GM18867 (cell line): Measurements from ENCODE around the gene SH3TC1.
A peak's percentile ranks its signal among the peaks of the same experiment; 100 is the strongest.

ENCODE experiments used
- ATAC-seq: cut with Tn5 transposase; IDR thresholded peaks from one replicate; pipeline ENCODE4 v1.9.1; 2021; ENCODE audit warnings: mild to moderate bottlenecking, moderate library complexity; ENCODE audit not compliant: unreplicated experiment

Gene SH3TC1

DNA sequence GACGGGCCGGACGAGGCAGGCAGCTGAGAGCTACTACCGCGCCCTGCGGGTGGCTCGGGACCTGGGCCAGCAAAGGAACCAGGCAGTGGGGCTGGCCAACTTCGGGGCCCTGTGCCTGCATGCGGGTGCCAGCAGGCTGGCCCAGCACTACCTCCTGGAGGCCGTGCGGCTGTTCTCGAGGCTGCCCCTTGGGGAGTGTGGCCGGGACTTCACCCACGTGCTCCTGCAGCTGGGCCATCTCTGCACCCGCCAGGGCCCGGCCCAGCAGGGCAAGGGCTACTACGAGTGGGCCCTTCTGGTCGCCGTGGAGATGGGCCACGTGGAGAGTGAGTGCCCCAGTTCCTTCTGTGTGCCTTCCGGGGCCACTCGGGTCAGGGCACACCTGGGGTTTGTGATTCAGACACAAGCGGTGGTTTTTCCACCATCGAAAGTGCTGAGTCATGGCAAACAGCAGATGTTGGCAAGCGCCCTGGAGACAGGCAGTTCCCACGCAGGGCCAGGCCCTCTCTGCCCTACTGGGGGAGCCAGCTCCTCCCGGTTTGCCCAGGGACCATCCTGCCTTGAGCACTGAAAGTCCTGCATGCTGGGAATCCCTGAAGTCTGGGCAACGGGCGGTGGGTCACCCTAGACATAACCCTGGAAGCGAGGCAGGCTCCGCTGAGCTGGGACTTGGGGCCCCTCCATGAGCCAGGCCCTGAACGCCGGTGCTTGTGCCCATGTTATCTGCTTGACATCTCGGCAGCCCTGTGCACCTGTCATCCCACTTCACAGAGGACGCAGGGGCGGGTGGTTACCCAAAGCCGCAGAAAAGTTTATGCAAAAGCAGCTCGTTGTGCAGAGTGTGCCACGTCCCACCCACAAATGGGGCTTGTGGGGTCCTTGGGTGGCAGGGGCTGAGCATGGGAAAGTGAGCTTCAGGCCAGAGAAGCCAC is 29.5 kb downstream of the SH3TC1 start:
- ATAC-seq, result peak; percentile 68

DNA sequence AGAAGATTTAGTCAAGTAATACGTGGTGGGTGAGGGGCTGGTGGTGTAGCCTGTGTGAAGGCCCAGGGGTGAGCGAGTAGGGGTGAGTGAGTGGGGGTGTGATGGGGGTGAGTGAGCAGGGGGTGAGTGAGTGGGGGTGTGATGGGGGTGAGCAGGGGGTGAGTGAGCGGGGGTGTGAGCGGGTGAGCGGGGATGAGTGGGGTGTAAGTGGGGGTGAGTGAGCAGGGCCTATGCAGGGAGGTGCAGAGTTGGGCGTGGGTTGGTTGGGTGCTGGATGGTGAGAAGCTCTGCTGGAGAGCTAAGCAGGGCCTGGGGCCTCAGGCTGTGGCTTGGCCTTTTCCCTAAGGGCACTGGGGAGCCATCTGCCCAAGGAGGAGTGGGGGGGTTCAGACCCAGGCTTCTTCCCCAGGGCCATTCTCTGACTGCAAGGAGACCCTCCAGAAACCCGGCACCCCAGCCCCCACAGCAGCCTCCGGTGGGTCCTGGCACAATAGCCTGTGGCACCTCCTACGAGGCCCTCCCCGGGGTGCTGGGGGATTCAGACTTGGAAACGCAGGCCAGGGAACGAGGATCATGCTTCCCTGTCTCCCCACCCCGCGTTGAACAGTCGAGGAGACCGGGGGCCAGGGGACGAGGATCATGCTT is 30.4 kb downstream of the SH3TC1 start:
- no peak for ATAC-seq

GRCh38 chr4:8230033-8230432 is 30.9 kb downstream of the SH3TC1 start:
- ATAC-seq, result no peak

- ATAC-seq, result no peak
Measured at GRCh38 chr4:8230891-8231290, 31.8 kb downstream of the SH3TC1 start.

DNA sequence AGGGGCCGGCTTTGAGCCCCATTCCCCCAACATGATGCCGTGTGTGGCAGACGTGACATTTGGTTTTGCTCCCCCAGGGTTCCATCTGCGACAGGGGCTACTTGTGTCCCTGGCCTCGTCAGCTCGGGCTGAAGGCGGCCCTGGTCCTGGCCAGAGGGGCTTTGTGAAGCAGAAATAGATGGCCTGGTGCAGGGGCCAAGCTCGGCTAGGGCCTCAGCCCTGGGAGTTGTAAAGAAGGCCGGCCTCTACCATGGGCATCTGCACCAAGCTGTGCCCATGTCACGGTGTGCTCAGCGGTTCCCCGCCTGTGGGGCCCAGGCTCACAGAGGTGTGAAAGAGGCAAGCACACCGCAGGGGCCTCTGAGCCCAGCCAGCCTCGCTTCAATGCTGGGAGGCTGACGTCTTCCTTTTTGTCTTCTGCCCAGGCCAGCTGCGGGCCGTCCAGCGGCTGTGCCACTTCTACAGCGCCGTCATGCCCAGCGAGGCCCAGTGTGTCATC is 32.5 kb downstream of the SH3TC1 start:
- no peak for ATAC-seq

DNA sequence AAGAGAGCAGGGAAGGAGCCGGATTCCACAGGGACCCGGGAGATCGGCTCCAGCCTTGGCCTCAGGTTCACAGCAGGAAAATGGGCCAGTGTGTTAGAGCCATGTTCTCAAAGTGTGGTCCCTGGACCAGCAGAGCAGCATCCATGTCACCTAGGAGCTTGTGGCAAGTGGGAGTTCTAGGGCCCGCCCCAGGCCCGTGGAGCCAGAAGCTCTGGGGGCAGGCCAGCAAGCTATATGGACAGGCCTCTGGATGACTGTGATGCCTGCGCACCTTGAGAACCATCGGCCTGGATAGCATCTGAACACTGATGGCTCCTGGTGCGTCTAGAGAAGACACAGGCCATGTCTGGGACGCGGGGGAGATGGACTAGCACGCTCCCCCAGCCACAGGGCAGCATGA is 33.7 kb downstream of the SH3TC1 start:
- no peak for ATAC-seq

GRCh38 chr4:8233672-8234484 is 34.8 kb downstream of the SH3TC1 start:
- no peak for ATAC-seq

DNA sequence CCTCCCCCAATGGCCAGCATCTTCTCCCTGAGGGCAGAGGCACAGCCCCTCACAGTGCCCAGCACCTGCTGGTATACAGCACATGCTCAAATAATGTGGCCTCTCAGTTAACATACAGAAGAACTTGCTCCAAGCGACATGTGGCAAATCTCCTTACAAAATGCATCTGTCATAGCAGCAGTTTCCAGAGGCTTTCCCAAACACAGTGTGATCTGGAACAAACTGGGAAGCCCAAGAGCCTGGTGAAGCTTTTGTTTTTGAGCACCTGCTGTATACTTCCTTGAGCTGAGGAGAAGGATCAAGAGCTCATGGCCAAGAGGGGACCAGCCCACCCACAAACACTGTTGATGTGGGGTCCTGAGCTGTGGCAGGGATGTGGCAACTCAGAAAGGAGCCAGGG is 35.6 kb downstream of the SH3TC1 start:
- no peak for ATAC-seq

DNA sequence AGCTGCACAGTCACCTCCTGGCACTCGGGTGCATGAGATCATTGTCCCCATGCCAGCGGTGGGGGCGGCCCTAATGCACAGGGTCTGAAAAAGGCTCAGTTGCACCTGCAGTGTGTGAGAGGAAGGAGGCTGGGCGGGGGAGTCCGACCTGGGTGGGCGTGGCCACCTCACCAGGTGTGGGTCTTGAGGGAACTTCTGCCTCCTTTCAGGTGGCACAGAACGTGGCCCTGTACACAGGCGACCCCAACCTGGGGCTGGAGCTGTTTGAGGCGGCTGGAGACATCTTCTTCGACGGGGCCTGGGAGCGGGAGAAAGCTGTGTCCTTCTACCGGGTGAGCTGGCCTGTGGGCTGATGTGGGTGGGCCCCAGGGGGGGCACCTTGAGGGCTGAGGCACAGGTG is 36.1 kb downstream of the SH3TC1 start:
- ATAC-seq, result no peak

- ATAC-seq, result no peak
Measured at GRCh38 chr4:8235686-8236085, 36.6 kb downstream of the SH3TC1 start.

GRCh38 chr4:8236106-8236919 is 37.2 kb downstream of the SH3TC1 start:
- no peak for ATAC-seq

DNA sequence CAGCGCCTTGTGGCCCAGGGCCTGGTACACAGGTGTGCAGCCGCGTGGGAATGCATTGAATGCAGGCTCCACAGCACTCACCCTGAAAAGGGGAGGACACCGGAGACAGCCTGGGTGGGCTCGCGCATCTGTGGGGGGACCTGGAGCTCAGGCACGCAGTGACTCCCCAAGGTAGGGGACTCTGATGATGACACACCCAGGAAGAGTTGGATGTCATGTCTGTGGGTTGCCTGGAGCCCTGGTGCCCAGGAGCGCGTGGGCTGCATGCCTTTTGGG is 37.8 kb downstream of the SH3TC1 start:
- no peak for ATAC-seq

DNA sequence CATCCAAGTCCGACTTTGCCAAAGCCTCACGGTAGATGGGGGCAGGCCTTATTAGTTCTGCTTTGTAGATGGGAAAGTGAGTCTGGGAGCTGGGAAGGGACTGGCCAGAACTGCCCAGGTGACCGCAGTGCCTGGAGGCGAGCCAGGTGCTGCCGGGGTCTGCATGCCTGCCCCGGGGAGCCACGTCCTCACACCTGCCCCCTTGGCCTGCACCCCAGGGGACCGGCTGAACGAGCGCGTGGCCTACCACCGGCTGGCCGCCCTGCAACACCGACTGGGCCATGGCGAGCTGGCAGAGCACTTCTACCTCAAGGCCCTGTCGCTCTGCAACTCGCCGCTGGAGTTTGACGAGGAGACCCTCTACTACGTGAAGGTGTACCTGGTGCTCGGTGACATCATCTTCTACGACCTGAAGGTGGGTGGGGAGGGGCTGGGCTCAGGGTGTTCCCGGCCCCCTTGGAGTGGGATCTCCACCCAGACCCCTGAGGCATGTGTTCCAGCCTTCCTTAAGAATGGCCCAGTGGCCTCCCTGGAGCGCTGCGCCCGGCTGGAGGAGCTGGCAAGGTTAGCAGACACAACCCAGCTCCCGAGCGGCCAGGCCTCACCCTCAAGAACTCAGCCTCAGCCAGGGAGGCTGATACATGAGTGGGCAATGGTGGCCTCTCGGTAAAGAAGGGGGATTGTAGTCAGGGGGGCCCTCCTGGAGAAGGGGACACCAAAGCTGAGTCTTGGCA is 38.3 kb downstream of the SH3TC1 start:
- no peak for ATAC-seq

DNA sequence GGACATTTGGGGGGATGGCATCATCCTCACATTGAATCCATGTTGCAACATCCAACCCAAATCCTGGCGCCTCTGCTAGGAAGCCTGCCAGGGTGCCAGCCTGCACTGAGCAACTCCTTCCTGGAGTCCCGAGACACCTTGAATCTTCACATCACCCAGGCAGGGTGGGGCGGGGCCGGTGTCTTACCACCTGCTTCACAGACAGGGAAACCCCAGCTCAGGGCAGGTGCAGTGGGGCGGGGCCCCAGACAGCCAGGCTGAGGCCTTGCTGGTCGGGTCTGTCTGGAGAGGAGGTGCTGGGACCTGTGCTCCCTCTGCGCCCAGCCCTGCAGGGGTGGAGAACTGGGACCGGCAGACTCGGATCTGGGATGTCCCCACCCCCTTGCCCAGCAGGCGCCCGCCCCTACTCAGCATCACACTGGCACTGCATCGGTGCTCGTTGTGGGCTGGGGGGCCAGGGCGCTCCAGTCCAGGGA is 39.0 kb downstream of the SH3TC1 start:
- no peak for ATAC-seq

GRCh38 chr4:8238515-8239053 is 39.5 kb downstream of the SH3TC1 start:
- no peak for ATAC-seq

DNA sequence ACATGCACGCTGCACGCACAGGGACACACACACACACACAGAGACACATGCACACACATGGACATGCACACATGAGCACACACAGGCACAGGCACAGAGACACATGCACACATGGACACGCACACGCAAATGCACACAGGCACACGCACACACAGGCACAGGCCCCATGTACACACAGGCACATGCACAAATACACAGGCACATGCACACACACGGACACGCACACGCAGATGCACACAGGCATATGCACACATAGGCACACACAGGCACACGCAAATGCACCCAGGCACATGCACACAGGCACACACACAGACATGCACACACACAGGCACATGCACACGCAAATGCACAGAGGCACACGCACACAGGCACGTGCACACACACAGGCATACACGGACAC is 40.1 kb downstream of the SH3TC1 start:
- no peak for ATAC-seq

DNA sequence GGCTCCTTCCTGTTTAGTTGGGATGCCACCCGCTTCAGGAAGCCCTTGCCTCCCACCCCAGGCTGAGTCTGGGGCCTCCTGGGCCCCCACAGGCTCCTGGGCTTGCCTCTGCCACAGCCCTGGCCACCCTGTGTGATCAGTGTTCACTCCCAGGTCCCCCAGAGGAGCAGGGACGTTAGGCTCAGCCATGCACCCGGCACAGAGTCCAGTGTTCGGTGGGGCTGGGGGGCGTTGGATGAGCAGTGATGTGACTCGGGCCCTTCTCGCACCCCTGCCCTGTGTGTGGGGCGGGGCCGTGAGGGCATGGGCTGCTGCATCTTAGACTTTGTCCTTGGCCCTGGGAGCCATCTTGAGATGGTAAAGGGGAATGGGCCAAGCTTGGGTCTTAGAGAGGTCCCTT is 40.6 kb downstream of the SH3TC1 start:
- no peak for ATAC-seq

GRCh38 chr4:8240211-8241041 is 41.3 kb downstream of the SH3TC1 start:
- ATAC-seq, result no peak
